ENCODE data around the gene ABCC1.
A peak's percentile ranks its signal among the peaks of the same experiment; 100 is the strongest.
"Not testable (repeated sequence)": the region's sequence is repeated elsewhere in the genome, so short reads cannot be mapped to it uniquely, and the experiment has no call there.

The ABCC1 gene

GRCh38 chr16:16100631-16101030, 151.2 kb downstream of the ABCC1 start:
- no peaks in the 10 kb centered on the region for H3K79me2 ChIP-seq (ENCODE audit: insufficient read depth, low read length)
- H2AFZ ChIP-seq (ENCODE audit: low read depth, low read length, severe bottlenecking), result no peak overlapping the region
- H3K9me3 ChIP-seq (ENCODE audit: insufficient read depth, low read length), result no peaks in the 10 kb centered on the region
- H3K36me3 ChIP-seq (ENCODE audit: low read length), result peaks cover 8% of the 10 kb centered on the region; the same call in 1 of the 2 replicates
- no peaks in the 10 kb centered on the region for H4K20me1 ChIP-seq (ENCODE audit: low read depth, low read length)
- H3K27ac ChIP-seq (ENCODE audit: low read depth, low read length), result peak overlapping the region; percentile 70
- no peak for TF ChIP-seq EZH2phosphoT487 (conservative IDR thresholded peaks at IDR 0.05; ENCODE audit: low read length)
- TF ChIP-seq, protein P1, sequence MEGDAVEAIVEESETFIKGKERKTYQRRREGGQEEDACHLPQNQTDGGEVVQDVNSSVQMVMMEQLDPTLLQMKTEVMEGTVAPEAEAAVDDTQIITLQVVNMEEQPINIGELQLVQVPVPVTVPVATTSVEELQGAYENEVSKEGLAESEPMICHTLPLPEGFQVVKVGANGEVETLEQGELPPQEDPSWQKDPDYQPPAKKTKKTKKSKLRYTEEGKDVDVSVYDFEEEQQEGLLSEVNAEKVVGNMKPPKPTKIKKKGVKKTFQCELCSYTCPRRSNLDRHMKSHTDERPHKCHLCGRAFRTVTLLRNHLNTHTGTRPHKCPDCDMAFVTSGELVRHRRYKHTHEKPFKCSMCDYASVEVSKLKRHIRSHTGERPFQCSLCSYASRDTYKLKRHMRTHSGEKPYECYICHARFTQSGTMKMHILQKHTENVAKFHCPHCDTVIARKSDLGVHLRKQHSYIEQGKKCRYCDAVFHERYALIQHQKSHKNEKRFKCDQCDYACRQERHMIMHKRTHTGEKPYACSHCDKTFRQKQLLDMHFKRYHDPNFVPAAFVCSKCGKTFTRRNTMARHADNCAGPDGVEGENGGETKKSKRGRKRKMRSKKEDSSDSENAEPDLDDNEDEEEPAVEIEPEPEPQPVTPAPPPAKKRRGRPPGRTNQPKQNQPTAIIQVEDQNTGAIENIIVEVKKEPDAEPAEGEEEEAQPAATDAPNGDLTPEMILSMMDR (IDR thresholded peaks at IDR 0.05; ENCODE audit: insufficient read depth, low read length, poor library complexity, severe bottlenecking), result no peak
- H3K9ac ChIP-seq (ENCODE audit: low read length), result peak overlapping the region; percentile 9; the same call in 1 of the 2 replicates
- H3F3A ChIP-seq (ENCODE audit: insufficient read depth), result peaks cover 19% of the 10 kb centered on the region
- no peak overlapping the region for H3K4me3 ChIP-seq (ENCODE audit: insufficient read depth, low read length, poor library complexity, severe bottlenecking)
- no peaks in the 10 kb centered on the region for H3K9me2 ChIP-seq (replicated peaks; ENCODE audit: insufficient read depth, low read length)
- H3K4me2 ChIP-seq (ENCODE audit: low read depth, low read length, poor library complexity, severe bottlenecking), result peak overlapping the region; percentile 48
- no peaks in the 10 kb centered on the region for H3K27me3 ChIP-seq (ENCODE audit: low read length)

DNA sequence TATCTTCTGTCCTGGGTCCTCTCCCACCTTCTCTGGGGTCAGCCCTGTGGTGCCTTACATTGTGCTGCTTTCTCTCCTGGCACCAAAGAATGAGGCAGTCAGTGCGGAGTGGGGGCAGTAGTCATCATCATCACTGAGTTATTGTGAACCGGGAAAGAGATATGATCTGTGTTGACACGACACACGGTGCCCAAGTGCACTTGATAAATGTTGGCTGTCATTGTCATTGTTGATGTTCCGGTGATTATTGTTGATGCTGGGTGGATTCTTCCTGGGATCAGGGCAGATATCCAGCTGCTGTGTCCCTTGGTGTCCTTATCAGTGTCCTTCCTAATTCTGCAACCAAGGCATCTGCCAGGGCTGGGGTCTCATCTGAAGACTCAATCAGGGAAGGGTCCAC, 152.2 kb downstream of the ABCC1 start:
- TF ChIP-seq EZH2phosphoT487 (conservative IDR thresholded peaks at IDR 0.05; ENCODE audit: low read length), result no peak
- TF ChIP-seq, protein P1 (IDR thresholded peaks at IDR 0.05; ENCODE audit: insufficient read depth, low read length, poor library complexity, severe bottlenecking), result no peak
- H3K4me2 ChIP-seq (ENCODE audit: low read depth, low read length, poor library complexity, severe bottlenecking), result no peak overlapping the region
- H3K9me3 ChIP-seq (ENCODE audit: insufficient read depth, low read length), result no peaks in the 10 kb centered on the region
- H3K27me3 ChIP-seq (ENCODE audit: low read length), result no peaks in the 10 kb centered on the region
- no peaks in the 10 kb centered on the region for H4K20me1 ChIP-seq (ENCODE audit: low read depth, low read length)
- H3K4me3 ChIP-seq (ENCODE audit: insufficient read depth, low read length, poor library complexity, severe bottlenecking), result no peak overlapping the region
- peak overlapping the region; percentile 70; the same call in 1 of the 2 replicates for H3K27ac ChIP-seq (ENCODE audit: low read depth, low read length)
- peaks cover 8% of the 10 kb centered on the region; the same call in 1 of the 2 replicates for H3K36me3 ChIP-seq (ENCODE audit: low read length)
- no peaks in the 10 kb centered on the region for H3K79me2 ChIP-seq (ENCODE audit: insufficient read depth, low read length)
- H2AFZ ChIP-seq (ENCODE audit: low read depth, low read length, severe bottlenecking), result no peak overlapping the region
- H3F3A ChIP-seq (ENCODE audit: insufficient read depth), result peaks cover 20% of the 10 kb centered on the region
- H3K9me2 ChIP-seq (replicated peaks; ENCODE audit: insufficient read depth, low read length), result no peaks in the 10 kb centered on the region
- no peak overlapping the region for H3K9ac ChIP-seq (ENCODE audit: low read length)

DNA sequence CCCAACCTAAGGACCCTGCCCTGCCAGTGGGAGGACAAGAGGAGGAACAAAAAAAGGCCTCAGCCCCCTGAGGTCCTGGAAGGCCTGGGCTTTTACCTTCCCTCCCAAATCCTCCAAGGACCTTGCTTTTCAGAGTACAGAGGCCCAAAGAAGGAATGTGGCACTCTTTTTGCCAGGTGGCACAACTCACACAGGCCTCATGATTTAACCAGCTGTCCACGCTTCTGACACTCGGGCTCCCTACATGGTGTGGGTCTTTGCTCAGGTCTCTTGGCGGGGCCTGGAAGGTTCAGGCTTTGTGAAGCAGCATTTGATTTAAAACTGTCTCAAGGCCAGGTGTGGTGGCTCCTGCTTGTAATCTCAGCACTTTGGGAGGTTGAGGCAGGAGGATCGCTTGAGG, 153.3 kb downstream of the ABCC1 start:
- no peak for TF ChIP-seq EZH2phosphoT487 (conservative IDR thresholded peaks at IDR 0.05; ENCODE audit: low read length)
- TF ChIP-seq, protein P1 (IDR thresholded peaks at IDR 0.05; ENCODE audit: insufficient read depth, low read length, poor library complexity, severe bottlenecking), result no peak
- no peak overlapping the region for H3K4me3 ChIP-seq (ENCODE audit: insufficient read depth, low read length, poor library complexity, severe bottlenecking)
- H3K4me2 ChIP-seq (ENCODE audit: low read depth, low read length, poor library complexity, severe bottlenecking), result no peak overlapping the region
- H3K9me3 ChIP-seq (ENCODE audit: insufficient read depth, low read length), result no peaks in the 10 kb centered on the region
- H3K9ac ChIP-seq (ENCODE audit: low read length), result no peak overlapping the region
- no peak overlapping the region for H2AFZ ChIP-seq (ENCODE audit: low read depth, low read length, severe bottlenecking)
- H3K27me3 ChIP-seq (ENCODE audit: low read length), result no peaks in the 10 kb centered on the region
- H3K36me3 ChIP-seq (ENCODE audit: low read length), result peaks cover 8% of the 10 kb centered on the region; the same call in 1 of the 2 replicates
- H4K20me1 ChIP-seq (ENCODE audit: low read depth, low read length), result no peaks in the 10 kb centered on the region
- no peaks in the 10 kb centered on the region for H3K79me2 ChIP-seq (ENCODE audit: insufficient read depth, low read length)
- H3K9me2 ChIP-seq (replicated peaks; ENCODE audit: insufficient read depth, low read length), result no peaks in the 10 kb centered on the region
- H3F3A ChIP-seq (ENCODE audit: insufficient read depth), result peaks cover 21% of the 10 kb centered on the region
- H3K27ac ChIP-seq (ENCODE audit: low read depth, low read length), result no peak overlapping the region

DNA sequence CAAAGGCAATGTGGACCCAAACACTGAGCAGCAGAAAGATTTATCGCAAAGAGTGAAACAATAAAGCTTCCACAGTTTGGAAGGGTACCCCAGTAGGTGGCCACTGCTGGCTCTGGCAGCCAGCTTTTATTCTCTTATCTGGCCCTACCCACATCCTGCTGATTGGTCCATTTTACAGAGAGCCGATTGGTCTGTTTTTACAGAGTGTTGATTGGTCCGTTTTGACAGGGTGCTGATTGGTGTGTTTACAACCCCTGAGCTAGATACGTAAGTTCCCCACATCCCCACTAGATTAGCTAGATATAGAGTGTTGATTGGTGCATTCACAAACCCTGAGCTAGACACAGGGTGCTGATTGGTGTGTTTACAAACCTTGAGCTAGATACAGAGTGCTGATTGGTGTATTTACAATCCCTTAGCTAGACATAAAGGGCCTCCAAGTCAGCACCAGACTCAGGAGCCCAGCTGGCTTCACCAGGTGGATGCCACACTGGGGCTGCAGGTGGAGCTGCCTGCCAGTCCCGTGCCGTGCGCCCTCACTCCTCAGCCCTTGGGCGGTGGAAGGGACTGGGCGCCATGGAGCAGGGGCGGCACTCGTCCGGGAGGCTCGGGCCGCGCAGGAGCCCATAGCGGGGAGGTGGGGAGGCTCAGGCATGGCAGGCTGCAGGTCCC, 154.9 kb downstream of the ABCC1 start:
- H3K9me2 ChIP-seq (replicated peaks; ENCODE audit: insufficient read depth, low read length); H3K4me3 ChIP-seq (ENCODE audit: insufficient read depth, low read length, poor library complexity, severe bottlenecking); H3K79me2 ChIP-seq (ENCODE audit: insufficient read depth, low read length); H2AFZ ChIP-seq (ENCODE audit: low read depth, low read length, severe bottlenecking); H3K36me3 ChIP-seq (ENCODE audit: low read length); H3K9me3 ChIP-seq (ENCODE audit: insufficient read depth, low read length); H4K20me1 ChIP-seq (ENCODE audit: low read depth, low read length); H3K27me3 ChIP-seq (ENCODE audit: low read length): not testable (repeated sequence)
- Histone ChIP-seq H3F3A (ENCODE audit: insufficient read depth) (peaks cover 21% of the 10 kb centered on the region), H3K4me2 (ENCODE audit: low read depth, low read length, poor library complexity, severe bottlenecking) (peak overlapping the region; percentile 59), H3K27ac (ENCODE audit: low read depth, low read length) (peak overlapping the region; percentile 95), H3K9ac (ENCODE audit: low read length) (peak overlapping the region; percentile 33; the same call in 1 of the 2 replicates)

DNA sequence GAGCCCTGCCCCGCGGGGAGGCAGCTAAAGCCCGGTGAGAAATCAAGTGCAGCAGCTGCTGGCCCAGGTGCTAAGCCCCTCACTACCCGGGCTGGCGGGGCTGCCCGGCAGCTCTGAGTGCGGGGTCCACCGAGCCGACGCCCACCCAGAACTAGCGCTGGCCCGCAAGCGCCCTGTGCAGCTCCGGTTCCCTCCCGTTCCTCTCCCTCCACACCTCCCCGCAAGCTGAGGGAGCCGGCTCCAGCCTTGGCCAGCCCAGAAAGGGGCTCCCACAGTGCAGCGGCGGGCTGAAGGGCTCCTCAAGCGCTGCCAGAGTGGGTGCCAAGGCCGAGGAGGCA, 155.4 kb downstream of the ABCC1 start:
- peak overlapping the region; percentile 59 for H3K4me2 ChIP-seq (ENCODE audit: low read depth, low read length, poor library complexity, severe bottlenecking)
- peaks cover 21% of the 10 kb centered on the region for H3F3A ChIP-seq (ENCODE audit: insufficient read depth)
- H3K9me2 ChIP-seq (replicated peaks; ENCODE audit: insufficient read depth, low read length); H2AFZ ChIP-seq (ENCODE audit: low read depth, low read length, severe bottlenecking); H4K20me1 ChIP-seq (ENCODE audit: low read depth, low read length); H3K79me2 ChIP-seq (ENCODE audit: insufficient read depth, low read length); H3K36me3 ChIP-seq (ENCODE audit: low read length); H3K9me3 ChIP-seq (ENCODE audit: insufficient read depth, low read length); H3K27me3 ChIP-seq (ENCODE audit: low read length): not testable (repeated sequence)
- peak overlapping the region; percentile 23 for H3K4me3 ChIP-seq (ENCODE audit: insufficient read depth, low read length, poor library complexity, severe bottlenecking)
- H3K9ac ChIP-seq (ENCODE audit: low read length), result peak overlapping the region; percentile 33; the same call in 1 of the 2 replicates
- H3K27ac ChIP-seq (ENCODE audit: low read depth, low read length), result peak overlapping the region; percentile 95

Measured in SU-DHL-6 (cell line).